ENCODE data around the gene RPL6. TPM values are rescaled to one million over a fixed set of nuclear protein-coding genes. Genes with fewer than 3 reads are reported as not detected.

The RPL6 gene
- total RNA-seq, 4 donors from 2014 or later: 1,278 to 1,553 (median 1,492) TPM

DNA sequence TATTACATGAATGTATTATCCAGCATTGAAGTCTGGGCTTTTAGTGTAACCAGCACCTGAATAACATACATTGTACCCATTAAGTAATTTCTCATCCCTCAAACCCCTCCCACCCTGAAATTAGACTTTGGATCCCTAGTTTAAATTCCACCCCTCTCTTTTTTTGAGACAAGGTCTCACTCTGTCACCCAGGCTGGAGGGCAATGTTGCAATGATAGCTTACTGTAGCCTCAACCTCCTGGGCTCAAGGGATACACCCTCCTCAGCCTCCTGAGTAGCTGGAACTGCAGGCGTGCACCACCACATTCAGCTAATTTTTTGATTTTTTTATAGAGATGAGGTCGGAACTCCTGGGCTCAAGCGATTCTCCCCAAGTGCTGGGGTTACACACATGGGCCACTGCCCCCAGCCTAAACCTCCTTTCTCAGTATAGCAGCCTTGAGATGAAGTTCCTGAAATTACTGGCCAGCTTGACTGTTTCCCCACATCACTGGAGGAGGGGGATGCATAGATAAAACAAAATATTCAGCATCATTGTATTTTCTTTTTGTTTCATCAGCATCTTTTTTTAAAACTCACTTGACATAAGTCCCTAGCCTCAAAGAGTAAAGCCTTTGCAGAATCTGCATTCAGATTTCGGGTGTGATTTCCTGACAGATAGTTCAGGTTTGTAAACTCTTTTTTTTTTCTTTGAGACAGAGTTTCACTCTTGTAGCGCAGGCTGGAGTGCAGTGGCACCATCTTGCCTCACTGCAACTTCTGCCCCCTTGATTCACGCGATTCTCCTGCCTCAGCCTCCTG is 16.4 kb upstream of the RPL6 start:
- intact Hi-C loops (cut with DNase I; ENCODE audit: low total_unique reads): no loop called here
- Histone ChIP-seq H3K4me1 (no peaks in the 10 kb centered on the region), H3K36me3 (no peaks in the 10 kb centered on the region), H3K9me3 (no peaks in the 10 kb centered on the region), H3K27me3 (no peaks in the 10 kb centered on the region), H3K27ac (no peak overlapping the region), H3K4me3 (no peak overlapping the region)
- DNase-seq: no peak
- TF ChIP-seq POLR2A (IDR thresholded peaks at IDR 0.05) (no peak), CTCF (IDR thresholded peaks at IDR 0.05) (no peak)

DNA sequence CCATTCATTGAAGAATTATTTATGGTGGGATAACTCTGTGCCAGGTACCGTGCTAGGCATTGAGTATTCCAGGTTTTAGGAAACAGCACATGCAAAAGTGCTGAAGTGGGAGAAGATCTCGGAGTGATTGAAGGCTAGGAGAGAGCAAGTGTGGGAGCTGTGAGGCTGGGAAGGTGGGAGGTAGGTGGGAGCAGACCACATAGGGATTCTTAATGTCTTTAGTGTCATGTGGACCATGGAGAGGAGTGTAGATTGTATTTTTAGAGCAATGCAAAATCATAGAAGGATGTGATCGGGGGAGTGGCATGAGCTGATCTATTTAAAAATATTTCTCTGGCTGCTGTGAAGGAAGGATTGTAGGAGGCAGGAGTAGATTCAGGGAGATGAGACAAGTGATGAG is 14.7 kb upstream of the RPL6 start:
- DNase-seq: no peak
- H3K4me3 ChIP-seq: no peak overlapping the region
- no peaks in the 10 kb centered on the region for H3K9me3 ChIP-seq
- H3K27ac ChIP-seq: no peak overlapping the region
- intact Hi-C loops (cut with DNase I; ENCODE audit: low total_unique reads): no loop called here
- no peaks in the 10 kb centered on the region for H3K4me1 ChIP-seq
- H3K36me3 ChIP-seq: no peaks in the 10 kb centered on the region
- no peaks in the 10 kb centered on the region for H3K27me3 ChIP-seq
- TF ChIP-seq POLR2A (IDR thresholded peaks at IDR 0.05) (no peak), CTCF (IDR thresholded peaks at IDR 0.05) (no peak)

DNA sequence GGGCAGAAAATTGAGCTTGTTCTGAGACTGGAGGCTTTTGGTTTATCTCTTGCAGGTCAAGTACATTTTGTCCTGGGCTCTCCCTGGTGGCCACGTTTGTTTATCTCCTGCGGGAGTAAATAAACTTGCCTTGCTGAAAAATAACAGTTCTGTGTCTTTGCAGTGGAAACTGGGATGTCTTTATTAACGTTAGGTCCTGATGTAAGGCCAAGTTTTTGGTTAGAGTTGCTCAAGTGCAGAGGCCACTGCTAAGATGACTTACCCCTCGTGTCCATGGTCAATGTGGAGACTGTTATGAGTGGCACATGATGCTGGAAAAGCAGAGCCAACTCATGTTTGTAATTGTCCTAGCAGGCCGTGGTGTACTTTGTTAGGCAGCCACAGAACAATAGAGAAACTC is 13.1 kb upstream of the RPL6 start:
- intact Hi-C loops (cut with DNase I; ENCODE audit: low total_unique reads): no loop called here
- no peak for TF ChIP-seq CTCF (IDR thresholded peaks at IDR 0.05)
- TF ChIP-seq POLR2A (IDR thresholded peaks at IDR 0.05): no peak
- no peaks in the 10 kb centered on the region for H3K4me1 ChIP-seq
- DNase-seq: no peak
- H3K27me3 ChIP-seq: no peaks in the 10 kb centered on the region
- no peak overlapping the region for H3K4me3 ChIP-seq
- no peaks in the 10 kb centered on the region for H3K9me3 ChIP-seq
- no peaks in the 10 kb centered on the region for H3K36me3 ChIP-seq
- H3K27ac ChIP-seq: peak overlapping the region in 1 of 2 donors; percentile 19

GRCh38 chr12:112421363-112421762 is 12.0 kb upstream of the RPL6 start:
- intact Hi-C loops (cut with DNase I; ENCODE audit: low total_unique reads): no loop called here
- H3K4me1 ChIP-seq: no peaks in the 10 kb centered on the region
- H3K4me3 ChIP-seq: no peak overlapping the region
- no peaks in the 10 kb centered on the region for H3K9me3 ChIP-seq
- TF ChIP-seq POLR2A (IDR thresholded peaks at IDR 0.05) (no peak), CTCF (IDR thresholded peaks at IDR 0.05) (no peak)
- H3K36me3 ChIP-seq: no peaks in the 10 kb centered on the region
- H3K27me3 ChIP-seq: no peaks in the 10 kb centered on the region
- no peak overlapping the region for H3K27ac ChIP-seq
- no peak for DNase-seq

DNA sequence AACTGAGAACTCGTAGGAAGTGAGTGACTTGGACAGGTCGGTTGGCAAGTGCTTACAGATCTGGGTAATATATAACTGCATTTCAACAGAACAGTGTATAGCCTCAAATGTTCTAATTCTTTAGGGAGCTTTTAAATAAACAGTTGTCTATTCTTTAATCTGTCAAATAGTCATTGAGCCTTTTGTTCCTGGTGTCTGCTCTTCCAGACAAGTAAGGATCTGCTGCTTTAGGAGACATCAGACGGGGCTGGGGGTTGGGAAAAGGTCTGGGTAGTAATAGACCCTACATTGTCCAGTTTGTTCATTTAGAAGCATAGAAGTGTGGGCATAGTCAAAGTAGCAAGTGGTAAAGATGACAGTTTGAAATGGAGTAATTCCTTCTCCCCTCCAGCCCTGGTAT is 11.3 kb upstream of the RPL6 start:
- Histone ChIP-seq H3K27me3 (no peaks in the 10 kb centered on the region), H3K4me1 (no peaks in the 10 kb centered on the region), H3K4me3 (no peak overlapping the region), H3K36me3 (no peaks in the 10 kb centered on the region), H3K27ac (no peak overlapping the region), H3K9me3 (no peaks in the 10 kb centered on the region)
- no peak for DNase-seq
- TF ChIP-seq POLR2A (IDR thresholded peaks at IDR 0.05) (no peak), CTCF (IDR thresholded peaks at IDR 0.05) (no peak)
- intact Hi-C loops (cut with DNase I; ENCODE audit: low total_unique reads): no loop called here

Data from uterus (tissue), 4 donors.